ENCODE data around the gene C10orf95. TPM values are rescaled to one million over a fixed set of nuclear protein-coding genes. Genes with fewer than 3 reads are reported as not detected.

The C10orf95 gene
- total and polyA plus RNA-seq, 2 of the 13 experiments (the other 11 are each of a cell fraction or from before 2014, with no cell fraction given) = 0.05 to 0.07 TPM

DNA sequence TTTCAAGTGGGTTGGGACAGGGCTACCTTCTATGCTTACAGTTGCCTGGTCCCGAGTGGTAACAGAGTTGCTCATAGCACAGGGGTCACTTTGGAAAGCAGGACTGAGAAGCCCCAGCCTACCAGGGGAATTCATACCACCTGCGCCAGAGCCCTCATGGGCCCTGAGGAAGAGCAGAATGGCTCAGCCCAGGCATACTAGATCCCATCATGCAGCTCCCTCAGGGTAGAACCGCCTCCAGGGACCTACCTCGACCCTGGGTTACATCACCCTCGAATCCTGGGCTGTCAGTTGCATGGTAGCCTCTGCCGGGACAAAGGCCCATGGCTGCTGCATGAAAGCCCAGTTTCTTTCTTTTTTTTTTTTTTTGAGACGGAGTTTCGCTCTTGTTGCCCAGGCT, 21.9 kb downstream of the C10orf95 start (continued):
- TF ChIP-seq, protein P1, sequence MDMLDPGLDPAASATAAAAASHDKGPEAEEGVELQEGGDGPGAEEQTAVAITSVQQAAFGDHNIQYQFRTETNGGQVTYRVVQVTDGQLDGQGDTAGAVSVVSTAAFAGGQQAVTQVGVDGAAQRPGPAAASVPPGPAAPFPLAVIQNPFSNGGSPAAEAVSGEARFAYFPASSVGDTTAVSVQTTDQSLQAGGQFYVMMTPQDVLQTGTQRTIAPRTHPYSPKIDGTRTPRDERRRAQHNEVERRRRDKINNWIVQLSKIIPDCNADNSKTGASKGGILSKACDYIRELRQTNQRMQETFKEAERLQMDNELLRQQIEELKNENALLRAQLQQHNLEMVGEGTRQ (IDR thresholded peaks at IDR 0.05; ENCODE audit: low read depth, low read length) = no peak
- TF ChIP-seq, protein P1 (CRISPR knock-in tag; IDR thresholded peaks at IDR 0.05; ENCODE audit: borderline replicate concordance) = no peak
- TF ChIP-seq, protein P2, sequence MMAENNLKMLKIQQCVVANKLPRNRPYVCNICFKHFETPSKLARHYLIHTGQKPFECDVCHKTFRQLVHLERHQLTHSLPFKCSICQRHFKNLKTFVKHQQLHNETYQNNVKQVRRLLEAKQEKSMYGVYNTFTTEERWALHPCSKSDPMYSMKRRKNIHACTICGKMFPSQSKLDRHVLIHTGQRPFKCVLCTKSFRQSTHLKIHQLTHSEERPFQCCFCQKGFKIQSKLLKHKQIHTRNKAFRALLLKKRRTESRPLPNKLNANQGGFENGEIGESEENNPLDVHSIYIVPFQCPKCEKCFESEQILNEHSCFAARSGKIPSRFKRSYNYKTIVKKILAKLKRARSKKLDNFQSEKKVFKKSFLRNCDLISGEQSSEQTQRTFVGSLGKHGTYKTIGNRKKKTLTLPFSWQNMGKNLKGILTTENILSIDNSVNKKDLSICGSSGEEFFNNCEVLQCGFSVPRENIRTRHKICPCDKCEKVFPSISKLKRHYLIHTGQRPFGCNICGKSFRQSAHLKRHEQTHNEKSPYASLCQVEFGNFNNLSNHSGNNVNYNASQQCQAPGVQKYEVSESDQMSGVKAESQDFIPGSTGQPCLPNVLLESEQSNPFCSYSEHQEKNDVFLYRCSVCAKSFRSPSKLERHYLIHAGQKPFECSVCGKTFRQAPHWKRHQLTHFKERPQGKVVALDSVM (CRISPR knock-in tag; IDR thresholded peaks at IDR 0.05) = no peak
- TF ChIP-seq IRF2 (CRISPR knock-in tag; IDR thresholded peaks at IDR 0.05) = no peak
- TF ChIP-seq MEIS1 (CRISPR knock-in tag; IDR thresholded peaks at IDR 0.05; ENCODE audit: borderline replicate concordance) = no peak
- no peak for TF ChIP-seq ZSCAN25 (CRISPR knock-in tag; IDR thresholded peaks at IDR 0.05)
- TF ChIP-seq ISX (CRISPR knock-in tag; conservative IDR thresholded peaks at IDR 0.05) = no peak
- TF ChIP-seq ZNF350 (CRISPR knock-in tag; IDR thresholded peaks at IDR 0.05; ENCODE audit: borderline replicate concordance, low read depth) = no peak
- TF ChIP-seq ZNF660 (CRISPR knock-in tag; IDR thresholded peaks at IDR 0.05; ENCODE audit: borderline replicate concordance, low read depth) = no peak

DNA sequence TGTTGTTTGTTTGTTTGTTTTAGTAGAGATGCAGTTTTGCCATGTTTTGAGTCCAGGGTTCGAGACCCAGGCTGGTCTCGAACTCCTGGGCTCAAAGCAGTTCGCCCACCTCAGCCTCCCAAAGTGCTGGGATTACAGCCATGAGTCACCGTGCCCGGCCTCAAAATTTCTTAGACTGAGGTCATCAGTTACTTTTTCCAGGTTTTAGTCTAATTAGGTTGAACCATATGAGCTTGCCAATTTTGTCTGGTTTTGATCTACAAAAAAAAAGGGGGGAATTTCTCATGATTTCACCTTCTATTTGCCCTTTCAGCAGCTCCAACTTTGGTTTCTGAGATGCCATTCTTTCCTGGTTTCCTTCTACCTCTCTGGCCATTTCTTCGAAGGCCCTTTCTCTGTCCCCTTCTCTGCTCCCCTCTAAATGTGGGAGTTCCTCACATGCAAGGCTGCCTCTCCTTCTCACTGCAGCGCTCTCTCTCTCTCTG, 24.5 kb downstream of the C10orf95 start:
- Histone ChIP-seq H3K9ac (ENCODE audit: insufficient read depth, low read depth, low read length) (no peak overlapping the region), H3K36me3 (replicated peaks in 1 of 2; ENCODE audit: control insufficient read depth in 1 of 2, insufficient read depth in 2 of 2, low read length in 2 of 2) (peaks cover 1 to 14% of the 10 kb centered on the region in 2 experiments; a peak in 3 of 5 replicates), H3K79me2 (ENCODE audit: insufficient read depth, low read length) (peaks cover 1% of the 10 kb centered on the region), H4K20me1 (ENCODE audit: insufficient read depth, low read length) (no peaks in the 10 kb centered on the region), H3K9me3 (ENCODE audit: low read length) (no peaks in the 10 kb centered on the region), H3K4me1 (ENCODE audit: insufficient read depth, low read length) (peaks cover 25% of the 10 kb centered on the region), H3K27ac (ENCODE audit: extremely low read length, insufficient read depth, low read length) (no peak overlapping the region), H3K4me2 (ENCODE audit: low read depth, low read length) (no peak overlapping the region), H3K27me3 (ENCODE audit: control insufficient read depth in 1 of 2, insufficient read depth in 2 of 2, low read length in 2 of 2) (no peaks in the 10 kb centered on the region; a peak in 1 of 5 replicates), H2AFZ (ENCODE audit: low read length) (no peak overlapping the region), H3K4me3 (replicated peaks in 1 of 3; ENCODE audit: insufficient read depth in 1 of 3, low read depth in 2 of 3, low read length in 3 of 3) (no peak overlapping the region)
- ATAC-seq (no peak), DNase-seq (ENCODE audit: low spot score) (no peak), FAIRE-seq (no peak)
- intact Hi-C loops (cut with micrococcal nuclease; ENCODE audit: unreplicated experiment) = no loop called here
- 91% methylated on average over 7 of the region's 7 CpGs for WGBS (ENCODE audit: low lambda C conversion rate)
- no TSS peak for BruUV-seq (replicated peaks)
- CTCF ChIA-PET (ENCODE audit: low intra/inter-chr PET ratio, low total read pairs) = no interaction called here
- POLR2A ChIA-PET = no interaction called here
- in situ Hi-C loops (cut with HindIII; ENCODE audit: extremely low pct_ligation_motif_present, low pct_unique_long_range_greater_than_20kb) = no loop called here
- TF ChIP-seq SRSF9 (IDR thresholded peaks at IDR 0.05; ENCODE audit: borderline replicate concordance, insufficient read depth, low read depth, low read length, poor library complexity, severe bottlenecking) = no peak
- TF ChIP-seq CEBPG (CRISPR knock-in tag; IDR thresholded peaks at IDR 0.05) = no peak
- no peak for TF ChIP-seq IKZF1 (IDR thresholded peaks at IDR 0.05)
- TF ChIP-seq, protein P3, sequence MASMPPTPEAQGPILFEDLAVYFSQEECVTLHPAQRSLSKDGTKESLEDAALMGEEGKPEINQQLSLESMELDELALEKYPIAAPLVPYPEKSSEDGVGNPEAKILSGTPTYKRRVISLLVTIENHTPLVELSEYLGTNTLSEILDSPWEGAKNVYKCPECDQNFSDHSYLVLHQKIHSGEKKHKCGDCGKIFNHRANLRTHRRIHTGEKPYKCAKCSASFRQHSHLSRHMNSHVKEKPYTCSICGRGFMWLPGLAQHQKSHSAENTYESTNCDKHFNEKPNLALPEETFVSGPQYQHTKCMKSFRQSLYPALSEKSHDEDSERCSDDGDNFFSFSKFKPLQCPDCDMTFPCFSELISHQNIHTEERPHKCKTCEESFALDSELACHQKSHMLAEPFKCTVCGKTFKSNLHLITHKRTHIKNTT (CRISPR knock-in tag; IDR thresholded peaks at IDR 0.05) = no peak
- TF ChIP-seq HNRNPK (IDR thresholded peaks at IDR 0.05; ENCODE audit: low read depth, low read length, poor library complexity, severe bottlenecking) = no peak
- no peak for TF ChIP-seq ZNF768 (CRISPR knock-in tag; IDR thresholded peaks at IDR 0.05)
- TF ChIP-seq ZNF10 (CRISPR knock-in tag; IDR thresholded peaks at IDR 0.05; ENCODE audit: borderline replicate concordance, low read depth) = no peak
- TF ChIP-seq FOXK2 (IDR thresholded peaks at IDR 0.05) = no peak
- no peak for TF ChIP-seq ZNF24 (IDR thresholded peaks at IDR 0.05)
- no peak for TF ChIP-seq RFX3 (CRISPR knock-in tag; IDR thresholded peaks at IDR 0.05)
- TF ChIP-seq PHF8 (CRISPR knock-in tag; IDR thresholded peaks at IDR 0.05) = no peak
- no peak for TF ChIP-seq JUND (CRISPR knock-in tag; IDR thresholded peaks at IDR 0.05)
- no peak for TF ChIP-seq ZNF138 (CRISPR knock-in tag; IDR thresholded peaks at IDR 0.05; ENCODE audit: low read depth)
